BE2C (cell line): Measurements from ENCODE around the gene RPN1.
A peak's percentile ranks its signal among the peaks of the same experiment; 100 is the strongest.

Source experiments
- DNase-seq: peaks from one replicate; pipeline ENCODE4 v3.0.0-alpha.2; 2020
- H3K27me3 ChIP-seq: fragments of 250-450 bp; sonication (Bioruptor Pico); 2 replicates; pipeline ENCODE4 v1.5.1; 2020; ENCODE audit warnings: mild to moderate bottlenecking
- H3K36me3 ChIP-seq: fragments of 250-450 bp; sonication (Bioruptor Pico); 2 replicates; pipeline ENCODE4 v1.5.1; 2020; ENCODE audit warnings: mild to moderate bottlenecking
- H3K4me1 ChIP-seq: fragments of 250-450 bp; sonication (Bioruptor Pico); 2 replicates; pipeline ENCODE4 v1.5.1; 2020
- H3K4me3 ChIP-seq: 2 replicates; pipeline ENCODE4 v1.5.1; 2011; ENCODE audit warnings: low read depth, low read length
- H3K9me3 ChIP-seq: fragments of 250-450 bp; sonication (Bioruptor Pico); 2 replicates; pipeline ENCODE4 v1.5.1; 2020
- TF ChIP-seq, protein P1 (sequence below): IDR thresholded peaks from 2 replicates; pipeline ENCODE4 v1.5.1; 2012; ENCODE audit warnings: mild to moderate bottlenecking, low read depth, low read length

Gene RPN1

DNA sequence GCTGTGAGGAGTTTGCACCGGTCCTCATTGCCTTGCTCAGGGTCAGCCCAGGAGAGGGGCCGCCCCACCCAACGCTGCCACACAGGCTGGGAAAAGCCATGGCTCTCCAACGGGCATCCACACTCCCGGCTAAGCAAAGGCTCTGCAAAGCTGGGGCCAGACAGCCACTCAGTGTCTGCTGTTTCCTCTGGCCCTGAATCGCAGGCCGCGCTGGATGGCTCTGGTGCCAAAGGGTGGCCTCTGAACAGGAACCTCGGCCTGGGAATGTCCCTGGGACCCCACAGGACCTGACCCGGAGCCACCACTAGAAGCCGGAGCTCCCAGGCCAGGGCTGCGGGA is 42.9 kb downstream of the RPN1 start:
- DNase-seq: no peak
- TF ChIP-seq, protein P1, sequence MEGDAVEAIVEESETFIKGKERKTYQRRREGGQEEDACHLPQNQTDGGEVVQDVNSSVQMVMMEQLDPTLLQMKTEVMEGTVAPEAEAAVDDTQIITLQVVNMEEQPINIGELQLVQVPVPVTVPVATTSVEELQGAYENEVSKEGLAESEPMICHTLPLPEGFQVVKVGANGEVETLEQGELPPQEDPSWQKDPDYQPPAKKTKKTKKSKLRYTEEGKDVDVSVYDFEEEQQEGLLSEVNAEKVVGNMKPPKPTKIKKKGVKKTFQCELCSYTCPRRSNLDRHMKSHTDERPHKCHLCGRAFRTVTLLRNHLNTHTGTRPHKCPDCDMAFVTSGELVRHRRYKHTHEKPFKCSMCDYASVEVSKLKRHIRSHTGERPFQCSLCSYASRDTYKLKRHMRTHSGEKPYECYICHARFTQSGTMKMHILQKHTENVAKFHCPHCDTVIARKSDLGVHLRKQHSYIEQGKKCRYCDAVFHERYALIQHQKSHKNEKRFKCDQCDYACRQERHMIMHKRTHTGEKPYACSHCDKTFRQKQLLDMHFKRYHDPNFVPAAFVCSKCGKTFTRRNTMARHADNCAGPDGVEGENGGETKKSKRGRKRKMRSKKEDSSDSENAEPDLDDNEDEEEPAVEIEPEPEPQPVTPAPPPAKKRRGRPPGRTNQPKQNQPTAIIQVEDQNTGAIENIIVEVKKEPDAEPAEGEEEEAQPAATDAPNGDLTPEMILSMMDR: no peak
- no peaks in the 10 kb centered on the region for H3K27me3 ChIP-seq
- H3K4me3 ChIP-seq: peak overlapping the region; percentile 59
- H3K9me3 ChIP-seq: no peaks in the 10 kb centered on the region
- H3K4me1 ChIP-seq: peaks cover 13% of the 10 kb centered on the region; the same call in 1 of the 2 replicates
- no peaks in the 10 kb centered on the region for H3K36me3 ChIP-seq

DNA sequence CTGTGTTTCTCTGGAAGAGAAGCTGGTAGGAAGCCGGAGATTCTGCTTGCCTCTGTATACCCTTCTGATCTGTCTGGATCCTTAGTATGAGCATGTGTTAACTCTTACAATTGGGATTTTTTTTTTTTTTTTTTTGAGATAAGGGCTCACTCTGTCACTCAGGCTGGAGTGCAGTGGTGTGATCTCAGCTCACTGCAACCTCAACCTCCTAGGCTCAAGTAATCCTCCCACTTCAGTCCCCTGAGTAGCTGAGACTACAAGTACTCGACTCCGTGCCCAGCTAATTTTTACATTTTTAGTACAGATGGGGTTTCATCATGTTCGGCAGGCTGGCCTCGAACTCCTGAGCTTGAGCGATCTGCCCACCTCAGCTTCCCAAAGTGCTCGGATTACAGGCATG is 44.5 kb downstream of the RPN1 start:
- TF ChIP-seq, protein P1: no peak
- no peaks in the 10 kb centered on the region for H3K9me3 ChIP-seq
- H3K36me3 ChIP-seq: no peaks in the 10 kb centered on the region
- H3K4me3 ChIP-seq: no peak overlapping the region
- DNase-seq: no peak
- H3K4me1 ChIP-seq: peaks cover 11% of the 10 kb centered on the region; the same call in 1 of the 2 replicates
- no peaks in the 10 kb centered on the region for H3K27me3 ChIP-seq

DNA sequence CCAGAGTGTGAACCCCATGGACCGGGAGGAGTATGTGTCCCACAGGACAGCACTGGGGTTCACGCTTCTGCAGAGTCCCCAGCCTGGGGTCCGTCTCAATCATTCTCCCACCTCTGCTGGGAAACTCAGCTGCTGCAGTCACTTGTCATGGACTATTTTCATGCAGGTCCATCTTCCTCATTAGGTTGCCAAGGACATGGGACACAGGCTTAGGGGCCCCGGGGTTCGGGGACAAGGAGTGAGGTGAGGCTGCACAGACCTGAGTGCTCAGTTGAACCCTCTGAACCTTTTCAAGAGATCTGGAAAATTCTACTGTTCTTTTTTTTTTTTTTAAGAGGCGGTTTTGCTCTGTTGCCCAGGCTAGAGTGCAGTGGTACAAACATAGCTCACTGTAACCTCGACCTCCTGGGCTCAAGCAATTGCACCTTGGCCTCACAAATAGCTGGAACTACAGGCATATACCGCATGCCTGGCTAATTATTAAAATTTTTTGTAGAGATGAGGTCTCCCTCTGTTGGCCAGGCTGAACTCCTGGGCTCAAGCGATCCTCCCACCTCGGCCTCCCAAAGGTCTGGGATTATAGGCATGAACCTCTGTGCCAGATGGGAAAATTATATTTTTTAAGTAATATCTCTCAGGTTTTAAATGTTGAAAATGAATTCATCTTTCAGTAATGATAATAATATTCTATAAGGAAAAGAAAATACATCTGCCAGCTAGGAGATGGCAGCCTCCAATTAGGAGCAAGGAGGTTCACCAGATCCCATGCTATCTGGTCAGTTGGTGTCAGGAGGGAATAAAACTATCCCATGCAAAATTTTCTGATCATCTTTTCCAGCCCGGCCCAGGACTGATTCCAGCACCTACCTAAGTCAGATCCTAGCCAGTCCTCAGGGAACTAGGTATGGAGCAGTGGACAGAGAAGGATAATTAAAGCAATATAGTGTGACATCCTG is 45.2 kb downstream of the RPN1 start:
- Histone ChIP-seq H3K4me1 (peaks cover 4% of the 10 kb centered on the region; the same call in 1 of the 2 replicates), H3K27me3 (no peaks in the 10 kb centered on the region), H3K4me3 (no peak overlapping the region), H3K36me3 (no peaks in the 10 kb centered on the region), H3K9me3 (no peaks in the 10 kb centered on the region)
- DNase-seq: no peak
- TF ChIP-seq, protein P1: peak; percentile 8; the same call in 1 of the 2 replicates

DNA sequence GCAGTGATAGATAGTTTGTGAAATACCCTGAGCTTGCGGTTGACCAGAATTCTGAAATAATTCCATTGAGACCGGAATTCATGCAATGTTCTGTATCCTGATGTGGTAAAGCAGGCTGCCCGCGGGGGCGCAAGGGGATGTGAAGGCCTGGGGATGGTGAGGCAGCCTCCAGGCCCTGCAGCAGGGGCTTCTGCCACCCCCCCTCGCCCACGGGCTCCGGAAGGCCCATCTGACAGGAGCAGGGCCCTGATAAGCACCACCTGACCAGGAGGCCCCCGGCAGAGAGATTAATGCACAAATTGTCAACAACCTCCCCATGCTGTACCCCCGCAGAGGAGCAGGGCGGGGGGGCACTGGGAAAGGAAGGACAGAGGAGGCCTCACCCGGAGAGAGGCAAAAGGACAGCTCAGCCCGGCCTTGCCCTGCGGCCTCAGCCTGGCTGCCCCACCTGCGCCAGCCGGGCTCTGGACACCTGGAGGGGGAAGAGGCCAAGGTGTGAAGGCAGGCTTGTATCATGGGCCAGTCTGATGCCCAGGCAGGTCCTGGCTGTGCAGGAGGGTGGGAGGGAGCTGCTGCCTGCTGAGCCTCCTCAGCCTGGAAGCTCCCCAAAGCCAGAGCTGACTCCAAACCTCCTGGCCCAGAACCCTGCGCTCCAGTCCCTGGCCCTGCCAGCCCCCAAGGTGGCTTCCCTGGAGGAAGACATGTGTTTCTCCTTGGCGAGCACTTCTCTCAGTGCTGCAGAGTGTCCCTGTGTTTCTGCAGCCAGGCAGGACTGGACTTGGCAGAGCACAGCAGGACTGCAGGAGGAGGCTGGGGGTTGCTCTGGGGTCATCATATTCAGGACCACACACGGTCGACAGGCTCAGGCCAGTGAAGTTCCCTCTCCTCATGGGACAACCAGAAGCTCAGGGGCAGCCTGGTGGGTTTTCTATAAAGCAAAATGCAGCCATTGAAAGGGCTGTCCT is 46.5 kb downstream of the RPN1 start:
- TF ChIP-seq, protein P1: no peak
- no peaks in the 10 kb centered on the region for H3K27me3 ChIP-seq
- H3K4me1 ChIP-seq: 0 out of 2 replicates have a peak, but pooled peaks cover 3% of the 10 kb centered on the region
- no peaks in the 10 kb centered on the region for H3K36me3 ChIP-seq
- no peak overlapping the region for H3K4me3 ChIP-seq
- DNase-seq: no peak
- H3K9me3 ChIP-seq: no peaks in the 10 kb centered on the region

DNA sequence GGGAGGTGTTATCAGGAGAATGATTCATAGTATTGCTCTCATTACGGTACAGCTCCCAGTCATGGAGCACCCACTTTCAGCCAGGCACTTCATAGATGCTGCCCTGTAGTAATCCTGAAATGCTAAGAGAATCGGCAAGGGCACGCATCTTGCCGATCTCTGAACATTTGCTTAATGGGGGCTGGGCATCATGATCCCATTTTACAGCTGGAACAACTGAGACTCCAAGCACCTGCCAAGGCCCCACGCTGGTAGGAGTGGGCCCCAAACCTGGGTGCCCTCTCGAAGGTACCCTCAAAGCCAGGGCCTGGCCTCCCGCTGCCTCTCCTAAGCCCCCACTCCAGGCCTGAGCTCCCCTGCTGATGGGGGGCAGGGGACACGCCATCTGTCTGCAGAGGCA is 47.3 kb downstream of the RPN1 start:
- DNase-seq: no peak
- no peak overlapping the region for H3K4me3 ChIP-seq
- no peaks in the 10 kb centered on the region for H3K9me3 ChIP-seq
- H3K36me3 ChIP-seq: no peaks in the 10 kb centered on the region
- TF ChIP-seq, protein P1: no peak
- peaks cover 6% of the 10 kb centered on the region; the same call in 1 of the 2 replicates for H3K4me1 ChIP-seq
- H3K27me3 ChIP-seq: no peaks in the 10 kb centered on the region
